ENCODE measurements around the gene FGFR2.

DNA sequence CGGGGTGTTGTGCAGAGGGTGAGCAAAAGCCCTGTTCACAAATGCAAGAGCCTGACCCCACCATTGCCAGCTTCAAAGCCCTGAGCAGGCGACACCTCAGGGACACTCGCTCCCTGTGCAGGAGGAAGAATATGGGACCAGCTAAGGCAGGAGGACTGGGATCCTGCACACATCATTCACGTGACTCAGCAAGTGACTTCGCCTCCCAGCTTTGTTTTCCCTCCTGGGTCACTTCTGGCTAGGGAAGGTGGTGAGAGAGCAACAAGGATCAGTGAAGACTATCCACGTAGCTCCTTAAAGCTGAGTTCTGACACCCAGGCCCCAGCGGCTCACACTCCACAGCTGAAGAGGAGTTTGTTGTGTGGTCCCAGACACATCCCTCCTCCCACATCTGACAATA is 164.3 kb downstream of the FGFR2 start:
- TF ChIP-seq, protein P1, sequence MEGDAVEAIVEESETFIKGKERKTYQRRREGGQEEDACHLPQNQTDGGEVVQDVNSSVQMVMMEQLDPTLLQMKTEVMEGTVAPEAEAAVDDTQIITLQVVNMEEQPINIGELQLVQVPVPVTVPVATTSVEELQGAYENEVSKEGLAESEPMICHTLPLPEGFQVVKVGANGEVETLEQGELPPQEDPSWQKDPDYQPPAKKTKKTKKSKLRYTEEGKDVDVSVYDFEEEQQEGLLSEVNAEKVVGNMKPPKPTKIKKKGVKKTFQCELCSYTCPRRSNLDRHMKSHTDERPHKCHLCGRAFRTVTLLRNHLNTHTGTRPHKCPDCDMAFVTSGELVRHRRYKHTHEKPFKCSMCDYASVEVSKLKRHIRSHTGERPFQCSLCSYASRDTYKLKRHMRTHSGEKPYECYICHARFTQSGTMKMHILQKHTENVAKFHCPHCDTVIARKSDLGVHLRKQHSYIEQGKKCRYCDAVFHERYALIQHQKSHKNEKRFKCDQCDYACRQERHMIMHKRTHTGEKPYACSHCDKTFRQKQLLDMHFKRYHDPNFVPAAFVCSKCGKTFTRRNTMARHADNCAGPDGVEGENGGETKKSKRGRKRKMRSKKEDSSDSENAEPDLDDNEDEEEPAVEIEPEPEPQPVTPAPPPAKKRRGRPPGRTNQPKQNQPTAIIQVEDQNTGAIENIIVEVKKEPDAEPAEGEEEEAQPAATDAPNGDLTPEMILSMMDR (IDR thresholded peaks at IDR 0.05; ENCODE audit: low read depth, low read length), result no peak
- no peak for TF ChIP-seq EZH2phosphoT487 (IDR thresholded peaks at IDR 0.05; ENCODE audit: low read depth)

Measured in OCI-LY3 (cell line).